H9 (cell line): ENCODE results near the gene TMEM181. TPM values are rescaled to one million over a fixed set of nuclear protein-coding genes. Genes with fewer than 3 reads are reported as not detected.

ENCODE experiments used
- DNase-seq: peaks from one replicate; pipeline ENCODE4 v3.0.0-alpha.2; 2017
- H2AFZ ChIP-seq: one replicate; pipeline ENCODE4 v1.6.1; 2013; ENCODE audit warnings: mild to moderate bottlenecking, low read length, control low read depth, moderate library complexity
- H2AK5ac ChIP-seq: 2 replicates; pipeline ENCODE4 v1.6.1; 2013; ENCODE audit warnings: low read length, control low read depth, mixed read lengths; ENCODE audit not compliant: insufficient read length
- H2BK120ac ChIP-seq: one replicate; pipeline ENCODE4 v1.6.1; 2013; ENCODE audit warnings: low read depth, mild to moderate bottlenecking, low read length, control low read depth, inconsistent platforms; ENCODE audit not compliant: poor library complexity, severe bottlenecking
- H2BK12ac ChIP-seq: 2 replicates; pipeline ENCODE4 v1.6.1; 2013; ENCODE audit warnings: low read length, control low read depth, mixed read lengths, low read depth; ENCODE audit not compliant: insufficient read length
- H2BK15ac ChIP-seq: 2 replicates; pipeline ENCODE4 v1.6.1; 2013; ENCODE audit warnings: low read depth, low read length, control low read depth
- H2BK20ac ChIP-seq: one replicate; pipeline ENCODE4 v1.6.1; 2013; ENCODE audit warnings: low read depth, mild to moderate bottlenecking, low read length, control low read depth, inconsistent platforms; ENCODE audit not compliant: poor library complexity, severe bottlenecking
- H2BK5ac ChIP-seq: 2 replicates; pipeline ENCODE4 v1.6.1; 2013; ENCODE audit warnings: low read length, control low read depth, mixed read lengths; ENCODE audit not compliant: insufficient read length
- H3K14ac ChIP-seq: 2 replicates; pipeline ENCODE4 v1.6.1; 2013; ENCODE audit warnings: low read length, control low read depth; ENCODE audit not compliant: insufficient read depth
- H3K18ac ChIP-seq: 2 replicates; pipeline ENCODE4 v1.6.1; 2013; ENCODE audit warnings: low read depth, mild to moderate bottlenecking, mixed read lengths, low read length, control low read depth; ENCODE audit not compliant: insufficient read length
- H3K23ac ChIP-seq: 2 replicates; pipeline ENCODE4 v1.6.1; 2013; ENCODE audit warnings: low read length, control low read depth, mixed read lengths, low read depth; ENCODE audit not compliant: insufficient read length
- H3K23me2 ChIP-seq: 2 replicates; pipeline ENCODE4 v1.6.1; 2013; ENCODE audit warnings: low read depth, mild to moderate bottlenecking, mixed read lengths, low read length, control low read depth; ENCODE audit not compliant: insufficient read length, poor library complexity, severe bottlenecking
- H3K27ac ChIP-seq: 2 replicates; pipeline ENCODE4 v1.5.1; 2013; ENCODE audit warnings: low read length, control low read depth, mixed read lengths, low read depth; ENCODE audit not compliant: insufficient read length
- H3K27me3 ChIP-seq: 2 replicates; pipeline ENCODE4 v1.6.1; 2013; ENCODE audit warnings: low read length, control low read depth, inconsistent platforms; ENCODE audit not compliant: insufficient read depth
- H3K4ac ChIP-seq: 2 replicates; pipeline ENCODE4 v1.6.1; 2013; ENCODE audit warnings: low read depth, mild to moderate bottlenecking, control low read depth, inconsistent platforms, low read length, moderate library complexity
- H3K4me1 ChIP-seq: 2 replicates; pipeline ENCODE4 v1.6.1; 2013; ENCODE audit warnings: low read length, control low read depth, inconsistent platforms; ENCODE audit not compliant: insufficient read depth
- H3K4me2 ChIP-seq: 2 replicates; pipeline ENCODE4 v1.6.1; 2013; ENCODE audit warnings: low read length, control low read depth, mixed read lengths; ENCODE audit not compliant: insufficient read length, insufficient read depth
- H3K56ac ChIP-seq: 2 replicates; pipeline ENCODE4 v1.6.1; 2013; ENCODE audit warnings: low read depth, mild to moderate bottlenecking, mixed read lengths, low read length, control low read depth; ENCODE audit not compliant: insufficient read length
- H3K79me1 ChIP-seq: 2 replicates; pipeline ENCODE4 v1.6.1; 2013; ENCODE audit warnings: low read depth, mild to moderate bottlenecking, moderate library complexity, low read length, control low read depth, inconsistent platforms; ENCODE audit not compliant: insufficient read depth, poor library complexity, severe bottlenecking
- H3K79me2 ChIP-seq: 2 replicates; pipeline ENCODE4 v1.6.1; 2013; ENCODE audit warnings: low read length, control low read depth, inconsistent platforms; ENCODE audit not compliant: insufficient read depth
- H3K9ac ChIP-seq: 2 replicates; pipeline ENCODE4 v1.6.1; 2013; ENCODE audit warnings: low read length, control low read depth, mixed read lengths; ENCODE audit not compliant: insufficient read length; ENCODE audit errors: extremely low read depth
- H3K9me3 ChIP-seq: one replicate; pipeline ENCODE4 v1.6.1; 2013; ENCODE audit warnings: low read depth, low read length, inconsistent platforms; ENCODE audit not compliant: control insufficient read depth
- H3T11ph ChIP-seq: one replicate; pipeline ENCODE4 v1.6.1; 2013; ENCODE audit warnings: mild to moderate bottlenecking, low read length, control low read depth, inconsistent platforms
- H4K20me1 ChIP-seq: one replicate; pipeline ENCODE4 v1.6.1; 2013; ENCODE audit not compliant: control insufficient read depth, insufficient read length, insufficient read depth
- H4K5ac ChIP-seq: 2 replicates; pipeline ENCODE4 v1.6.1; 2013; ENCODE audit warnings: low read depth, mild to moderate bottlenecking, mixed read lengths, low read length, control low read depth; ENCODE audit not compliant: insufficient read length
- H4K8ac ChIP-seq: replicated peaks from 2 replicates; pipeline ENCODE4 v1.6.1; 2013; ENCODE audit warnings: low read length, control low read depth, mixed read lengths, low read depth; ENCODE audit not compliant: insufficient read length
- H4K91ac ChIP-seq: 2 replicates; pipeline ENCODE4 v1.6.1; 2013; ENCODE audit warnings: low read depth, mild to moderate bottlenecking, moderate library complexity, mixed read lengths, low read length, control low read depth; ENCODE audit not compliant: insufficient read length
- H3K27ac Mint-ChIP-seq, 3 experiments: 2 replicates in 2 of 3; 3 replicates in 1 of 3; pipeline ENCODE4 v1.8.0; 2020 to 2021; ENCODE audit warnings: mixed read lengths in 3 of 3, mild to moderate bottlenecking in 1 of 3, moderate library complexity in 1 of 3
- H3K27me3 Mint-ChIP-seq: 2 replicates; pipeline ENCODE4 v1.8.0; 2021; ENCODE audit warnings: low read depth, mild to moderate bottlenecking, moderate library complexity, mixed read lengths
- H3K36me3 Mint-ChIP-seq, 3 experiments: 2 replicates in 2 of 3; 3 replicates in 1 of 3; pipeline ENCODE4 v1.8.0; 2020 to 2021; ENCODE audit warnings: low read depth in 3 of 3, mixed read lengths in 3 of 3; ENCODE audit not compliant: insufficient read depth in 1 of 3
- H3K4me1 Mint-ChIP-seq, 2 experiments: 2 replicates each; pipeline ENCODE4 v1.8.0; 2020; ENCODE audit warnings: mixed read lengths in 2 of 2
- H3K4me3 Mint-ChIP-seq, 2 experiments: 2 replicates in 1 of 2; 3 replicates in 1 of 2; pipeline ENCODE4 v1.8.0; 2020 to 2021; ENCODE audit warnings: mild to moderate bottlenecking in 2 of 2, mixed read lengths in 2 of 2, moderate library complexity in 1 of 2
- H3K9me3 Mint-ChIP-seq, 2 experiments: 2 replicates in 1 of 2; 3 replicates in 1 of 2; pipeline ENCODE4 v1.8.0; 2020; ENCODE audit warnings: mild to moderate bottlenecking in 2 of 2, mixed read lengths in 2 of 2, moderate library complexity in 1 of 2
- CTCF ChIP-seq: fragments of 200-600 bp; sonication (generic); conservative IDR thresholded peaks from 3 replicates; pipeline ENCODE4 v1.8.0; 2021; ENCODE audit warnings: antibody characterized with exemption, mild to moderate bottlenecking
- WGBS: extraction: QIAGEN DNeasy Blood & Tissue Kit; methylation state at CpG from one replicate; pipeline ENCODE4 v1.1.7; 2013; ENCODE audit warnings: missing lambda C conversion rate, low lambda C conversion rate, mixed read lengths; ENCODE audit not compliant: insufficient read length; ENCODE audit errors: extremely low coverage; 5-methylcytosine and 5-hydroxymethylcytosine counted together
- total RNA-seq: library from RNA; stranded (reverse); gene quantifications from 2 replicates; pipeline ENCODE4 v1.2.1, GENCODE V29; 2021

Gene TMEM181
- total RNA-seq, 1 experiment from 2014 or later: 24.4 TPM

- H3K4ac ChIP-seq: no peak overlapping the region
- no peaks in the 10 kb centered on the region for H3K9me3 ChIP-seq
- H3K79me2 ChIP-seq: no peaks in the 10 kb centered on the region
- no peak overlapping the region for H3K9ac ChIP-seq
- peak; percentile 1 for DNase-seq
- no peaks in the 10 kb centered on the region for H3K27me3 ChIP-seq
- H2BK5ac ChIP-seq: no peak overlapping the region
- Mint-ChIP-seq H3K4me3 (no peak overlapping the region), H3K36me3 (no peaks in the 10 kb centered on the region; a peak in 1 of 7 replicates), H3K27ac (no peak overlapping the region), H3K27me3 (peaks cover 26% of the 10 kb centered on the region), H3K9me3 (peaks cover 4 to 6% of the 10 kb centered on the region in 2 experiments; a peak in 4 of 5 replicates), H3K4me1 (peaks cover 13 to 15% of the 10 kb centered on the region in 2 experiments)
- no peak overlapping the region for H4K5ac ChIP-seq
- no peak for TF ChIP-seq CTCF
- no peaks in the 10 kb centered on the region for H3K4me1 ChIP-seq
- no peak overlapping the region for H3T11ph ChIP-seq
- H2BK12ac ChIP-seq: no peak overlapping the region
- H2BK15ac ChIP-seq: no peak overlapping the region
- WGBS: no CpG with 5 or more reads among the region's 1 CpG
- H4K91ac ChIP-seq: no peak overlapping the region
- no peaks in the 10 kb centered on the region for H3K79me1 ChIP-seq
- no peak overlapping the region for H3K56ac ChIP-seq
- no peak overlapping the region for H2AK5ac ChIP-seq
- no peak overlapping the region for H3K23ac ChIP-seq
- H4K20me1 ChIP-seq: no peaks in the 10 kb centered on the region
- no peaks in the 10 kb centered on the region for H3K23me2 ChIP-seq
- no peak overlapping the region for H2BK120ac ChIP-seq
- H3K14ac ChIP-seq: no peak overlapping the region
- H3K27ac ChIP-seq: no peak overlapping the region
- no peak overlapping the region for H2AFZ ChIP-seq
- H3K18ac ChIP-seq: no peak overlapping the region
- H2BK20ac ChIP-seq: no peak overlapping the region
- H3K4me2 ChIP-seq: no peak overlapping the region
- no peak overlapping the region for H4K8ac ChIP-seq
Measured at GRCh38 chr6:158521759-158522158, 38.1 kb upstream of the TMEM181 start.
